A549 treated with CpdA at 1 μM for 4 hours (cell line): ENCODE results near the gene POLN. TPM values are rescaled to one million over a fixed set of nuclear protein-coding genes. Genes with fewer than 3 reads are reported as not detected.

Experiments
- total RNA-seq: library from RNA; stranded (reverse); fragments of 200-300 nt; extraction: Qiagen RNA extraction; gene quantifications from 5 replicates; pipeline ENCODE4 v1.2.3, GENCODE V29; 2022; ENCODE audit warnings: low read depth

The POLN gene
- total RNA-seq = 0.40 to 0.79 TPM (median 0.55 TPM) in 5 replicates

DNA sequence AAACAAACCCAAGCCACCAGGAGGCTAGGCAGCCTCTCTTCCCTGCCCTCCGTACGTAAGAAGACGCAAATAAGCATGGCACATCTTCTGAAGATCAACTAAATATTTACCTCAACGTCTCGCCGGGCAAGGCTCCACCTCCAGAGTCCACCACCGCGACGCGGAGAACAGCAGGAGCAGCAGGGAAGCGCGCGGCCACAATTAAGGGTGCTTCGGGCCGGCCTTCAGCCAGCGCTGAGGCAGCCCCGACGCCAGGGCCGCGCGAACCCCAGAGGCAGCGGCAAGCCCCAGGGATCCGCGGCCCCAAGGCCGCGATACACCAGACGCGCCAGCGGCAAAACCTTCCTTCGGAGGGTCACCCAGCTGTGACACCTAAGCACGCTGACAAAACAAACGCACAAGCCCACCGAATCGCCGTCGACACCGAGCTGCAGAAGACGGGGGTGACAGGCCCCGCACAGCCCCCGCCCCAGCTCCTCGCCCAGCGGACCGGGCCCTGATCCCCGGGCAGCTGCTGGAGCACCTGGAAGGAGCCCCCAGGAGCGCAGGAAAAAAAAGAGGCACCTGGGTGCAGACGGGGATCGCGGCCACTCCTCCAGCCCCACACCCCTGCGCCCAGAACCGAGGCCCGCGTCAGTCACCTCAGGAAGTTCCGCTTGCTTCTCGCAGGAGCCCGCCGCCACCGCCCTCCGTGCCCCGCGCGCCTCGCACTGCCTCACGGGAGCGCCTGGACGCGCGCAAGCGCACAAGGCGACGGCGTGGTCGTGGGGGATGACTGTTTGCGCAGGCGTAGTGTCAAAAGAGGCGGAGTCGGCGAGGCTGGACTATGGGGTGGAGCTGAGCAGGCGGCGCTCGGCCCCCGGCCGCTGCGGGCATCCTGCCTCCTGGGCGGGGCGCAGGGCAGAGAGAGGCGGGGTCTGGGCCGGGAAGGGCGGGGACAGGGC, at the start of gene POLN, which contains the start of gene HAUS3:
POLN (minus strand) TSS at position 712 of the 944 bp plus-strand sequence. CDS start 12,890 bp downstream, outside the sequence.
HAUS3 (minus strand) TSS at position 712 of the 944 bp plus-strand sequence. CDS start 1,175 bp downstream, outside the sequence.

GRCh38 chr4:2261853-2262144, 19.9 kb upstream of the POLN start, which contains the start of gene MXD4:
TSS of gene MXD4 (minus strand) at chr4:2262109. CDS start at chr4:2261980, 129 bp downstream.

GRCh38 chr4:2059046-2059725, 182.7 kb downstream of the POLN start, which contains the start of gene NAT8L:
TSS of gene NAT8L (plus strand) at chr4:2059327. CDS start at chr4:2059512, 185 bp downstream.

Other genes with a start within 250 kb of the POLN start
- 17.4 to 24.2 TPM (median 23.6 TPM) in 5 replicates for gene NELFA, start 233.1 kb downstream of the POLN start, total RNA-seq
- 9.9 to 15.0 TPM (median 13.8 TPM) in 5 replicates for gene NAT8L, start 182.8 kb downstream of the POLN start, total RNA-seq
- 7.1 to 7.7 TPM (median 7.4 TPM) in 5 replicates for gene HAUS3, start within 50 bp of the POLN start, total RNA-seq
- gene MXD4, start 20.0 kb upstream of the POLN start, total RNA-seq = 11.4 to 20.7 TPM (median 17.6 TPM) in 5 replicates
- gene ZFYVE28, start 176.5 kb upstream of the POLN start, total RNA-seq = 2.0 to 2.6 TPM (median 2.2 TPM) in 5 replicates
- gene CFAP99, start 176.8 kb upstream of the POLN start, total RNA-seq = 0.07 to 0.08 TPM in 2 of 5 replicates, not detected in the others
- 58.7 to 87.5 TPM (median 59.6 TPM) in 5 replicates for gene RNF4, start 227.0 kb upstream of the POLN start, total RNA-seq